HEK293T (cell line): ENCODE data around the gene LYRM9.
"Not testable (repeated sequence)": the region's sequence is repeated elsewhere in the genome, so short reads cannot be mapped to it uniquely, and the experiment has no call there.

Experiments used
- CTCF ChIA-PET: fragments of 350-600 bp; formaldehyde crosslinking; extraction: SDS; loops from one replicate; lab custom pipeline; 2021; ENCODE audit warnings: antibody characterized with exemption, inconsistent platforms; lab: Yijun Ruan, JAX
- POLR2A ChIA-PET: fragments of 350-600 bp; formaldehyde crosslinking; extraction: SDS; loops from one replicate; lab custom pipeline; 2020; ENCODE audit warnings: antibody characterized with exemption, inconsistent platforms; lab: Yijun Ruan, JAX
- DNase-seq: peaks from one replicate; pipeline ENCODE4 v3.0.0; 2012; ENCODE audit warnings: mixed read lengths; ENCODE audit errors: extremely low spot score
- ARNT ChIP-seq: fragments of 450-650 bp; IDR thresholded peaks from 2 replicates; pipeline ENCODE4 v1.6.1; 2017; ENCODE audit warnings: mild to moderate bottlenecking
- BHLHE40 ChIP-seq: fragments of 450-650 bp; IDR thresholded peaks from 2 replicates; pipeline ENCODE4 v1.6.1; 2016; ENCODE audit warnings: mild to moderate bottlenecking, moderate library complexity, borderline replicate concordance
- CTBP1 ChIP-seq: fragments of 450-650 bp; IDR thresholded peaks from 2 replicates; pipeline ENCODE4 v1.6.1; 2016; ENCODE audit warnings: borderline replicate concordance
- FOXA1 ChIP-seq: fragments of 450-650 bp; IDR thresholded peaks from 2 replicates; pipeline ENCODE4 v1.6.1; 2016; ENCODE audit warnings: mild to moderate bottlenecking
- FOXK2 ChIP-seq: fragments of 450-650 bp; IDR thresholded peaks from 2 replicates; pipeline ENCODE4 v1.6.1; 2016; ENCODE audit warnings: mild to moderate bottlenecking
- FOXM1 ChIP-seq: fragments of 450-650 bp; IDR thresholded peaks from 2 replicates; pipeline ENCODE4 v1.6.1; 2017; ENCODE audit warnings: mild to moderate bottlenecking, borderline replicate concordance
- HDGF ChIP-seq: fragments of 450-650 bp; IDR thresholded peaks from 2 replicates; pipeline ENCODE4 v1.6.1; 2017; ENCODE audit warnings: antibody characterized with exemption, borderline replicate concordance
- L3MBTL2 ChIP-seq: fragments of 450-650 bp; conservative IDR thresholded peaks from 2 replicates; pipeline ENCODE4 v1.6.1; 2016; ENCODE audit warnings: mild to moderate bottlenecking
- NFRKB ChIP-seq: fragments of 450-650 bp; IDR thresholded peaks from 2 replicates; pipeline ENCODE4 v1.6.1; 2016; ENCODE audit warnings: mild to moderate bottlenecking, moderate library complexity
- SP1 ChIP-seq: fragments of 450-650 bp; IDR thresholded peaks from 2 replicates; pipeline ENCODE4 v1.6.1; 2017
- TARDBP ChIP-seq: fragments of 450-650 bp; IDR thresholded peaks from 2 replicates; pipeline ENCODE4 v1.6.1; 2016

The LYRM9 gene

GRCh38 chr17:27832831-27833230 lies 60.3 kb downstream of the LYRM9 start:
- TF ChIP-seq TARDBP (no peak), FOXA1 (no peak), L3MBTL2 (no peak), CTBP1 (no peak), FOXK2 (no peak), HDGF (no peak), SP1 (no peak), BHLHE40 (no peak), ARNT (no peak), FOXM1 (no peak), NFRKB (no peak)
- no peak for DNase-seq
- ChIA-PET POLR2A (no interaction called here), CTCF (no interaction called here)

- POLR2A ChIA-PET, DNase-seq, CTCF ChIA-PET: not testable (repeated sequence)
Measured at GRCh38 chr17:27829888-27830287, 63.3 kb downstream of the LYRM9 start.

GRCh38 chr17:27829143-27829711 lies 63.9 kb downstream of the LYRM9 start:
- POLR2A ChIA-PET, CTCF ChIA-PET, DNase-seq: not testable (repeated sequence)
